OCI-M2 (cell line): ENCODE results near the gene METTL23.

Experiments
- DNase-seq: peaks from one replicate; lab custom pipeline; 2025; ENCODE audit not compliant: unreplicated experiment; lab: John Stamatoyannopoulos, UW

Gene METTL23

DNA sequence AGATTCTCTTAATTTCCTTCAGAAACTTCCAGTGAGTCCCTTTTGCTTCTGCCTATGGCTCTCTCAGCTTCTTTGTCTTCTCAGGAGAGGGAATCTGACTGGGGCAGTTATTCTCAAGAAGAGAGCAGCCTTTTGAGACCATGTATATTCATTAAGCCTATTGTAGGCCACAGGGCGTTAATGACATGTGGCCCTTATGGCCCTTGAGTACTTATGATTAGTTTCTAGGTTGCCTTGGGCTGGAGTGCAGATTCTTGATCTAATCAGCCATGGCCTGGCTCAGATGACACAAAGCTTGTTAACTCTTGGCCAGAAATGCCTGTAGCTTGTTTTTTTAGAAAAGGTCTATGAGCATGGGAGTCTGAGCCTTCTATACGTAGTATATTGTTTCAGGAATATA is 28.6 kb downstream of the METTL23 start:
- DNase-seq, result no peak

GRCh38 chr17:76757256-76757655 is 30.6 kb downstream of the METTL23 start:
- no peak for DNase-seq

GRCh38 chr17:76758570-76758969 is 31.9 kb downstream of the METTL23 start:
- no peak for DNase-seq

DNA sequence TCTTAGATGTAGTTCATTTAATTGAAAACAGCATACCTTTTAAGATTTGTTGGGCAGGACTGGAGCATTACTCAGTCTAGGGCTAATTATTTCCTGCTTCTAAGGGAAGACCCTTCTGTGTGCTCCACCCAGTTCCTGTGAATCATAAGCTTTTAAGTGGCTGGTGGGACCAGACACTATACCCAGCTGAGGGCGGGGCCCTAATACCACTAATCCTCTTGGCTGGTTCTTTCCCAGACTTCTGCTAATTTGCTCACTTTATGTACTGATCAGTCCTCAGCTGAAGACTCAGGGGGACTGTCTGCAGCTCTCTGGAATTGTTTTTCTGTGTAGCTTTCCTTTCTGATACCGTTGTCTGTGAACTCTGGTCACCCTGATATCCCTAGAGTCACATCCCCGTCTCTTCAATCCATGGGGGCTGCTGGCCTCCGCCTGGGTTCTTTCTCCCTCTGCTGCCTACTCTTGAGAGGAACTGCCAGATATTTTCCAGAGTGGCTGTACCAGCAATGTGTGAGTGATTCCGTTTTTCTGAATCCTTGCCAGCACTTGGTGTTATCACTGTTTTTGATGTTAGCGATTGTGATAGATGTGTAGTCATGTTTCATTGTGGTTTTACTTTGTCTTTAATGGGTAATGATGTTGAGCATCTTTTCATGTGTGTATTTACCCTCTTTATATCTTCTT is 46.3 kb downstream of the METTL23 start:
- no peak for DNase-seq

GRCh38 chr17:76775021-76775600 is 48.5 kb downstream of the METTL23 start:
- DNase-seq, result no peak

DNA sequence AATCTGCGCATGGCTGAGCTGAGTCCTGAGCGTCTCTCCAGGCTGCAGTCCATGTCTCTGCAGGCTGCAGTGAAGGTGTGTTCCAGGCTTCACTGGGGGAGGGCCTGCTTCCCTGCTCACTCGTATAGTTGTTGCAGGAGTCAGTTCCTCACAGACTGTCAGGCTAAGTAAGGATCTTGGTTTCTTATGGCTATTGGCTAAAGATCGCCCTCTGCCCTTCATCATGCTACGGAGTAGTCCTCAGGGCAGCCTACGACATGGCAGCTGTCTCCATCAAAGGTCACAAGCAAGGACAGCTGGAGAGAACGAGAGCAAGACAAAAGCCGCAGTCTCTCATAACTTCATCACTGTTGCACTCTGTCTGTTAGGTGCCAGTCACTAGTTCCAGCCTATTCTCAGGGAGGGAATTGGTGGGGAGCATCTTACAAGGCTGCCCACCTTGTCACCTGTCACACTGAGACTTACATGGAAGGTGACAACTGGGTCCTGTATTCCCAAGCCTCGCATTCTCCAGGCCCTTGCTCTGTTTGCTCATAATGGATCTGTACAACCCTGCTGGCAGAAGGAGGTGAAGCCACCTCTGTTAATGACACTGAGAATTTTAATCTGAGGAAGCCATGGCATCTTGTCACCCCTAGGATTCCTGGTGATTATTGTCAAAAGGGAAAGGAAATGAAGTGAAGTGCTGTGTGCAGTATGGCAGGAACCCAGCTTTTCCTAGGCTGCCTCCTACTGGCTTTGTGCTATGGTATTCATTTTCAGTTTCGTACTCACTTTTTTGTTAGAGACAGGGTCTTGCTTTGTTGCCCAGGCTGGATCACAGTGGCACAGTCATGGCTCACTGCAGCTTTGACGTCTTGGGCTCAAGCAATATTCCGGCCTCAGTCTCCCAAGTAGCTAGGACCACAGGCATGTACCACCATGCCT is 54.7 kb downstream of the METTL23 start:
- no peak for DNase-seq

DNA sequence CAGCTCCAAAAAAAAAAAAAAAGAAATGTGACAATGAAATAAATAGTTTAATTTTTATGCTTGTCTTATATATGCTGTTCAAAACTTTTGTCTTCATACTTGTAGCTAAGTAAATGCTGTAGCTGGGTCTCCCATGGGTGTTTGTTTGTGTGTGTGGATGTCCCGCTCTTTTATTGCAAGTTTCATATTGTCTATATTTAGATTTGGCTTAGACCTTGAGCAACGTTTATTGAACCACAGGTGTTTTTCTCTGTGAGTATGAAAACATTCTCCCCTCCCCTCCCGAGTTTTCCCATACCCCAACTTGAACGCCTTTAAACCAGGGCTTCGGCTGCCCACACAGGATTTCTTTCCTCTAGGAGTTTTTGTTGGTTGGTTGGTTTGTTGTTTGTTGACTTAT is 56.5 kb downstream of the METTL23 start:
- no peak for DNase-seq
